ENCODE results near the gene DMAC2. TPM values are rescaled to one million over a fixed set of nuclear protein-coding genes. Genes with fewer than 3 reads are reported as not detected.
A peak's percentile ranks its signal among the peaks of the same experiment; 100 is the strongest.
"Not testable (repeated sequence)": the region's sequence is repeated elsewhere in the genome, so short reads cannot be mapped to it uniquely, and the experiment has no call there.

Gene DMAC2
- total RNA-seq, 1 donor from 2014 or later: 33.0 TPM

DNA sequence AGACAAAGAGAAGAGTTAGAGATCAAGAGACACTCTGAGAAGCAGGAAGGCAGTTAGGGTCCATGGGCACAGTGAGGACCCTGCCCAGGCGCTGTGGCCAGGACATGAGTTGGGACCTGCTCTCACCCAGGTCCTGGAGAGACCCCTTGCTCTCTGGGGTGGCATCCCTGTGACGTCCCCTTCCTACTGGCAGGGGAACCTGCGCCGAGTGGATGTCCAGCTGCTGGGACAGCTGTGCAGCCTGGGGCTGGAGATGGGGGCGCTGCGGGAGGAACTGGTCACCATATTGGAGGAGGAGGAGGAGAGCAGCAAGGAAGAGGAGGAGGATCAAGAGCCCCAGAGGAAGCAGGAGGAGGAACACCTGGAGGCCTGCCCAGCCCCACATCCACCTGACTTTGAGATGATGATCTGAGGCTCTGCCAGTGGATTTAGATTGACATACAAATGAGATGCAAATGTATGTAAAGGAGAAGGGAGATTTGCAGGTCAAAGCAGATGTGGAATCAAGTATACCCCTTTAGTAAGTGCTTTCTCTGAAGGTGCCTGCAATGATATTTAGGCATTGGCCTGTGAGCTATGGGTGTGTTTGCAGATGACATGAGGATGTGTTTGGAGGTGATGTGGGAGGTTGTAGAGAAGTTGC, 4.2 kb upstream of the DMAC2 start:
- DNase-seq (ENCODE audit: low spot score): peak; percentile 73

DNA sequence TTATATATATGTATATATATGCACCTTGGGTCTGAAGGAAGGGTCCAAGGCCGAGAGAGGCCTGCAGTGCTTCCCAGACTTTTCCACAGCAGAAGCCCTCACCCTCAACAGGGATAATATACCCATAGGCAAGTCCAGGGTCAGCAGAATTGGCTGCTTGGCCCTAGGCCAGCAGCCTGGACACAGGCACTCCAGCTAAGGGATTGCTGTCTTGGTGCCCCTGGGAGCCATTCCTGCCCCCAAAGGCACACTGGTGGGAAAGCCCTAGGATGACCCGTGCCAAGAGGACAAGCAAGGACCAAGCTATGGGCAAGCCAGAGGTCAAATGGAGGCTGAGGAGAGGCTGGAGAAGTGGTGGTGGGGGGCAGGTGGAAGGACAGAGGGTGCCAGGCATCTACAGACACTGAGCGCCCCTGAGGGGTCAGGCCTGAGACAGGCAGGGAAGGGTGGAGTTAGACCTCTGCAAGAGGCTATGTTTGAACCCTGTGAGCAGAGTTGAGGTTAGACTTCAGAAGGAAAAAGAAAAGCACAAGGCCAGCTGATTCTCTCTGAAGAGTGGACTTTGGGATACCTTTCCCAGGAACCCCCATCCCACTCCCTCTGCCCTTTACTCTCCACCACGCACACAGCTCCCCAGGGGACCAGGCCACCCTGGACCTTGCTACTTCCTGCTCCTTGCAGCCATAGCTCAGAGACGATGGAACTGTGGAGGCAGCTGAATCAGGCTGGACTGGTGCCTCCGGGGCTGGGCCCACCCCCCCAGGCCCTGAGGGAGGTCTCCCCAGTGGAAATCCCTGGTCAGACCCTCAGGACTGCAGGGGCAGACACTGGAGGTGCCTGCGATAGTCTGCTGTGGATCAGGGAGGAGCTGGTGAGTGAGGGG, 3.0 kb upstream of the DMAC2 start, which contains the start of gene ERICH4:
ERICH4 (plus strand) TSS at position 684 of the 883 bp plus-strand sequence; CDS start at position 698, 14 bp downstream.
- DNase-seq (ENCODE audit: low spot score): peak; percentile 71

DNA sequence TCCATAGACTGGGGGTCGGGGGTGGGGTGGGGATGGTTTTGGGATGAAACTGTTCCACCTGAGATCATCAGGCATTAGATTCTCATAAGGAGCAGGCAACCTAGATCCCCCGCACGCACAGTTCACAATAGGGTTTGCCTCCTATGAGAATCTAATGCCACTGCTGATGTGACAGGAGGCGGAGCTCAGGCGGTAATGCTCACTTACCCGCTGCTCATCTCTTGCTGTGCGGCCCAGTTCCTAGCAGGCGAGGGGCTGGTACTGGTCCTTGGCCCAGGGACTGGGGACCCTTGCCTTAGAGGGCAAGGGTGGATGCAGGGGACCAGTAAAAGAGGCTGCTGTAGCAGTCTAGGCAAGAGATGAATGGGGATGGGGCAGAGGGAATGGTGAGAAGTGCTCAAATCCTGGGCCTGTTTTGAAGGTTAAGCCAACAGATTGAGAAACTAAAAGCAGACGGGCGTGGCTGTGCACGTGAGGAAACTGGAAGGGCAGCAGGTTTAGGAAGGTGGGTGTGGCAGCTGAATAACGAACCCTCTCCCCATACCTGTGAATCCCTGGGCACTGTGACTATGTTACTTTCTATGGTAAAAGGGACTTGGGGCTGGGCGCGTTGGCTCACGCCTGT, 1.7 kb upstream of the DMAC2 start:
- DNase-seq (ENCODE audit: low spot score): peak; percentile 30

DNA sequence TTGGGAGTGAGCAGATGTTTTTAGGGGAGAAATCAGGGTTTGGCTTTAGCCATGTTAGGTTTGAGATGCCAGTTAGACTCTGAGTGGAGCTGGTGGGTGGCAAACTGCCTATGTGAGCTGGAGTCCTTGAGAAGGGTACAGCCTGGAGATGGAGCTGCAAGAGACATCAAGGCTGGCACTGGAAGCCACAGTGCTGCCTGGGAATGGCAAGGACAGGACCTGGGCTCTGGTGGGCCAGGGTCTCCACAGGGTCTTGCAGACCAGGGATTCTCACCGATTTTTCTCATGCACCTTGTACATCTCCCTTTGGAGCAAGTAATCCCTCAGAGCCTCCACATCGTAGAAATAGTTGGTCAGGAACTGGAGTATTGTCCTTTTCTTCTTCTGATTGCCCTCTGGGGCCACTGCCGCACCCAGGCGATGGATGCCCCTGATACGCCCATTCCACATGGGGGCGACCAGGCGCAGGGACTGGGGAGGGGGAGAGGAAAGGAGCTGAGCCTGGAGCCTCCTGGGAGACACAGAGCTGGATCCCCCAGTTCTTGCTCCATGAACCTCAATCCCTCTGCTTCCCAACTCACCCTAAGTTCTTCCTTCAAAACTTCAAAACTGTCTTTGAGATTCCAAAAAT, 1.7 kb downstream of the DMAC2 start:
- peak; percentile 87 for DNase-seq (ENCODE audit: low spot score)

- DNase-seq (ENCODE audit: low spot score): no peak
Measured at GRCh38 chr19:41436674-41436951, 3.1 kb downstream of the DMAC2 start.

DNA sequence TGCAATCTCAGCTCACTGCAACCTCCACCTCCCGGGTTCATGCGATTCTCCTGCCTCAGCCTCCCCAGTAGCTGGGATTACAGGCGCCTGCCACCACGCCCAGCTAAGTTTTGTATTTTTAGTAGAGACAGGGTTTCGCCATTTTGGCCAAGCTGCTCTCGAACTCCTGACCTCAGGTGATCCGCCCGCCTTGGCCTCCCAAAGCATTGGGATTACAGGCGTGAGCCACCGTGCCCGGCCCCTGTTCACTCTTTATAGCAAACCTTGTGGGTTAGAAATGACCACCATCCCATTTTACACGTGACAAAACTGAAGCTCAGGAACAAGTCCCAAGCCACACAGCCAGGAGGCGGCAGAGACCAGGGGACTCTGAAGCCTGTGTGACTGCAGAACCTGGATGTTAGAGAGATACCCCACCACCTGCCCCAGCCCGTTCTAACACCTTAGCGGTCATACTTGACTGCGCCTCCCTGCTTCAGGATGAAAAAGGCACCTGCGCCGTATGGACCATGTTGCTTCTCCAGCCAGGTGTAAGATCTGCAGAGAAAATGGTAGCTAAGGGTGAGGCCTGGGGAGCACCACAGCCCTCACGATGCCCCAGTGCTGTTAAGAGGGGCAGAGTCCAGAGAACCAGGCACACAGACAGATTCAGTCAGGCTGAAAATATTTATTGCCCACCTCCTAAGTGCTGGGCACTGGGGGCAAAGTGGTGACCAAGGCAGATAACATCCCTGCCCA, 3.6 kb downstream of the DMAC2 start:
- no peak for DNase-seq (ENCODE audit: low spot score)

DNA sequence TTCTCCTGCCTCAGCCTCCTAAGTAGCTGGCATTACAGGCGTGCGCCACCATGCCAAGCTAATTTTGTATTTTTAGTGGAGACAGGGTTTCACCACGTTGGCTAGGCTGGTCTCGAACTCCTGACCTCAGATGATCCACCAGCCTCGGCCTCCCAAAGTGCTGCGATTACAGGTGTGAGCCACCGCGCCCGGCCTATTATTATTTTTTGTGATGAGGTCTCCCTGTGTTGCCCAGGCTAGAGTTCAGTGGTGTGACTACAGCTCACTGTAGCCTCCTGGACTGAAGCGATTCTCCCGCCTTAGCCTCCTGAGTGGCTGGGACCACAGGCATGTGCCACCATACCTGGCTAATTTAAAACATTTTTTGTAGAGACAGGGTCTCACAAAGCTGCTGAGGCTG, 4.3 kb downstream of the DMAC2 start:
- DNase-seq (ENCODE audit: low spot score): not testable (repeated sequence)

DNA sequence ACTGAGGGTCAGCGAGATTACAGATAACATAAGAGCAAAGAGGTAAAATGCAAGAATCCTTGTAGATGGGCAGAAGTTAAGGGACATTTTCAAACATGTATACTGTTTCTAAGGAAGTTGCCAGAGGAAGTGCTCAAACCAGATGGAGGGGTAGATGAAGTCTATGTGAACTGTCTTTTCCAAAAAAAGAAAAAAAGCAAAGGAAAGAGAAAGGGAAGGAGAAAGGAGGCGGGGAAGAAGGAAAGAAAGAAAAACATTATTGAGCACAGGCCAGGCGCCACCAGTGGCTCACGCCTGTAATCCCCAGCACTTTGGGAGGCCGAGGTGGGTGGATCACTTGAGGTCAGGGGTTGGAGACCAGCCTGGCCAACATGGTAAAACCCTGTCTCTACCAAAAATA, 5.3 kb downstream of the DMAC2 start:
- no peak for DNase-seq (ENCODE audit: low spot score)

- DNase-seq (ENCODE audit: low spot score): no peak
Measured at GRCh38 chr19:41433171-41433570, 6.5 kb downstream of the DMAC2 start.

DNA sequence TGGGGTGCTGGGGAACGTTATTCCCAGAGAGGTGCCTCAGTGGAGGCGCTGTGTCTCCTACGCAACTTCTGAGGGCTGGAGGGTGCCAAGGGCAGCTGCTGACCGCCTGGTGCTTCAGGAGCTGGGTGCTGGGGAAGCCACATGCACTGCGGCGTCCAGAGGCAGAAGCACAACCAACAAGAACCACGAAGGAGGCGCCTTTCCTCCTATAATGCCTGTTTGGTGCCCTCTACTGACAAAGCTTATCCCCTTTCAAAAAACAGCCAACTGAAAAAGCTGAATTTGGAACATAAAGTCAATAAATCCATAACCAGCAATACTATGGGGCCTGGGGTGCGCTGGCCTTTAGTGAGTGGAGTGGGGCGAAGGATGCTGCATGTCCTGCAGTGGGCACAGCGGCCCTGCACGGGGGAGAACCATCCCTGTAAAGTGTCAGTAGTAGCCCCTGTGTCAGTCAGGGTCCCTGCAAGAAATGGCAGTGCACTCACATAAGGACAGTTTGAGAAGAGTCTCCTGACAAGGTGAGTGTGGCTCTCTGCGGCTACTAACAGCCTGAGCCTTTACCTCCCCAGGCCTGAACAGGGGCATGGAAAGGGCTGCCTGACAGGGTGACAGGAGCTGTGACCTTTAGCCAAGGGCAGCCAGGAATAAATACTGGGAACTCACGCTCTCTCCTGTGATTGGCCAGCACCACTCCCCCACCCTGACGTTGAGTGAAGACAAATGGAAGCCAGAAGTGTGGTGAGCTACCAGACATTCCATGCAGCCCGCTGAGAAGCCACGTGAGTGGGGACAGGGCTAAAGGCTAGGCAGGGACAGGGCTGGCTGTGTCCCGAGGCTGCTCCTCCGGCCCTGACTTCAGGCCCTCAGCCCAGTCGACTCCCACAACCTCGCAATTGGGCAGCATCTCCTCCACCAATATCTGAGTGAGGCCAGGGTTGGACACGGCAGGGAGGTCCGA, 8.0 kb downstream of the DMAC2 start:
- no peak for DNase-seq (ENCODE audit: low spot score)

GRCh38 chr19:41430922-41431321, 8.8 kb downstream of the DMAC2 start:
- no peak for DNase-seq (ENCODE audit: low spot score)

DNA sequence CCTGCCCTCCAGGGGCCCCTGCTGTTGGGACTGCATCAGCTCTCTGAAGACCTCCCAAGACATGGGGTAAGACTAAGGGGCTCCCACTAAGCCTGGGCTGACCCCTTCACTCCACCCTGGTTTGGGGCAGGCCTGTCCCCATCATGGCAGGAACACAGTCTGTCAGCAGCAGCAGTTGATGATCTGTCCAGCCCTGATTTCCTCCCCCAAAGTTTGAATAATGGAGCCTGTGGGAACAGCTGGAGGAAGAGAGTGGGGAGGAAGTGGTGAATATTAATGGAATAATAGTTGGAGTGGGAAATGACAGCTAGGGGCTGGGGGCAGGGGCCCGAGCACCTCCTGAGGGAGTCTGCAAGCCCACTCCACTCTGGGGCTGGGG, 11.2 kb downstream of the DMAC2 start:
- DNase-seq (ENCODE audit: low spot score): no peak

DNA sequence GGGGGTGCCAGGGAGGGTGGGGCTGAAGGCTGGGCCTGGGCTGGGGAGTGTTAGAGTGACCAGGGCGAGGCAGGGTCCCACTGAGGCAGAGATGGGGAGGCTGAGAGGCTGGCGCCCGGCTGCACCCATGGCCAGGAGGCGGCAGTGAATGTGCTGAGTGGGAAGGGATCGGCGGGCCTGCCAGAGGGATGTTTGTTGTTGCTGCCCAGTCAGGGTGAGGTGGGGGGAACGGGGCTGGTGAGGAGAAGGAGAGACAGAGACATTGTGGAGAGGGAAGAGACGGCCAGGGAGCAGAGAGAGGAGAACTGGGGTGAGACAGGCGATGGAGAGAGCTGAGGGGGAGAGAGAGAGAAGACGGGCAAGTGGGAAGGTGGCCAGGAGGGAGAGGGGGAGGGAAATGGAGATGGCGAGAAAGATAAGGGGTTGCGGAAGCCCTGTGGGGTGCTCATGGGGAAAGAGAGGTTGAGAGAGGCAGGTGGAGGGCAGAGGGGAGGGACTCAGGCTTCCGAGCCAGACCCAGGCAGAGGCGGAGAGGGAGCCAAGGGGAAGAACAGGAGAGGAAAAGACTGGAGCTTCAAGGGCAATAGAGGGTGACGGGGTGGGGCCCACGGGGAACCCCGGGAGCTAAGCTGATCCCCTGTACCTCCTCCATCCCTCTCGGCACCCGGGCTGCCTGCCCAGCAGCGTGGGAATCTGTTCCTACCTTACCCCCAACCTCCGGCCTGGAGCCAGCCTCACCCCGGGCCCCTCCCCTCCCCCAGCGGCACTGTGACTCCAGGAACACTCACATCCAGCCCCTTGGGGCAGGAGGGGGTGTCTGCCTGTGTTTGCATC, 11.8 kb downstream of the DMAC2 start:
- no peak for DNase-seq (ENCODE audit: low spot score)

DNA sequence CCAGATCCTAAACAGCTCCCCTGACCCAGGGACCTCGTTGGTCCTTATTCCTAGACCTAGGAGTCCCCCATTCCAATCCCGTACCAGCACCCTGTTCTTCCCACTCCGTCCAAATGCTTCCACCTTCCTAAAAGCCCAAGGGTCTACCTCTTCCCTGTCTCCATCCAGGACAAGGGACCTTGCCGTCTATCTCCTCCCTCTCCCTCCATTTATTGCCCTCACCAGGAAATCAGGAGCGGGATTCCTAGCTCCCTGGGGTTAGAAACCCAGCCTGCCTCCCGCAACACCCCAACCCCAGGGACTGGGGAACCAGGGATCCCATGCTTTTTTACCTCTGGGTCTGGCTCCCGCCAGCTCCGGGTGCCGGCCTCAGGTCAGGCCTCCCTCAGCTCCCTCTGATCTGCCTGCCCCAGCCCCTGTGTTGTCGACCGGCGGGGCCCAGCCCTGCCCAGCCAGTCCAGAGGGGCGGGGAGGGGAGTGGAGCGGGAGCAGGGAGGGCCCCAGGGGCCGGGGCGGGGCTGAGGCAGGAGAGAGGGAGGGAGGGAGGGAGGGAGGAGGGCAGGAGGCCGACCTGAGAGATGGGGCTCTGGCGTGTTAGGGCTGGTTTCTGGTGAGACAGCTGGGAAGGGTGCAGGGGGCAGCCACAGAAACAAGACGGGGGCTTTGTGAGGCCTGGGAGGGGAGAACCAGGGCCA, 12.6 kb downstream of the DMAC2 start, which contains the start of gene B3GNT8:
B3GNT8 (minus strand) TSS at position 423 of the 695 bp plus-strand sequence. CDS start 596 bp downstream, outside the sequence.
- peak; percentile 94 for DNase-seq (ENCODE audit: low spot score)

DNA sequence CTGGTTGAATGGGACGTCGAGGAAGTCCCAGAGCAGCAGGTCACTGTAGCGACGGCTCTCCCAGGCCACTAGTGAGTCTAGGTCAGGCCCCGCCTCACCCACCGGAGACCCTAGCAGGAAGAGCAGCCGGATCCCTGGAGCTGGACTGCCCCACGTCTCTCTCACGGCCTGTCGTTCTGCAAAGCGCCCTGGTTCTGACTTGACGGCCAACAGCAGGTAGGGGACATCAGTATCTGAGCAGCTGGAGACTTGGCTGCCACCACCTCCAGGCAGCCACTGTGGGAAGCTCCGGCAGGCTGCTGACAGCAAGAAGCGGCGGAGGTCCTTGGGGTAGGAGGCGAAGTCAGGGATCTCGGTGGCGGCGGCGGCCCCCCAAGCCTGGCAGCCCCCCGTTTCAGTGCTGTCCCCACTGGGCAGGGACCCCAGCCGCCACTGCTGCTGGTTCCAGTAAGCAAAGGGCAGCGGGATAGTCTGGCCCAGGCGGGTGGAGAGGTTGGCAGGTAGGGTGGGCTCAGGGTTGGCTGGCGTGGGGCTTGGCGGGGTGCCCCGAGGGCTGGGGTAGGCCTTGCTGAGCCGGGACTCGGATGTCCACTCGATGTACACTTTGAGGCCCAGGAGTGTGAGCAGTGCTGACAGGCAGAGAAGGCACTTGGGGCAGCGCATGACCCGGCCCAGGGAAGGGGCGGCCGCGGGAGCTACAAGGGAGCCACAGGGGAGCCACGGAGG, 13.4 kb downstream of the DMAC2 start:
- no peak for DNase-seq (ENCODE audit: low spot score)

GRCh38 chr19:41425174-41426115, 14.3 kb downstream of the DMAC2 start:
- DNase-seq (ENCODE audit: low spot score): no peak
